H1 (cell line): Measurements from ENCODE around the gene RABEP1. TPM values are rescaled to one million over a fixed set of nuclear protein-coding genes. Genes with fewer than 3 reads are reported as not detected.
A peak's percentile ranks its signal among the peaks of the same experiment; 100 is the strongest.

Experiments
- BCL11A ChIP-seq, 2 experiments: IDR thresholded peaks; one replicate each; pipeline ENCODE4 v1.6.1; 2011; ENCODE audit warnings: low read depth in 2 of 2, low read length in 2 of 2, mild to moderate bottlenecking in 2 of 2
- CEBPB ChIP-seq: IDR thresholded peaks from 2 replicates; pipeline ENCODE4 v1.6.1; 2012; ENCODE audit warnings: low read depth, low read length
- CHD2 ChIP-seq: IDR thresholded peaks from 2 replicates; pipeline ENCODE4 v1.6.1; 2012; ENCODE audit warnings: low read length, improper control_type of control experiment
- CREB1 ChIP-seq: IDR thresholded peaks from 2 replicates; pipeline ENCODE4 v1.6.1; 2012; ENCODE audit warnings: inconsistent platforms
- EP300 ChIP-seq, 2 experiments: IDR thresholded peaks; 1 replicate in 1 of 2; 2 replicates in 1 of 2; pipeline ENCODE4 v1.6.1; 2011 to 2012; ENCODE audit warnings: low read depth in 2 of 2, low read length in 2 of 2, mild to moderate bottlenecking in 2 of 2, borderline replicate concordance in 1 of 2, inconsistent platforms in 1 of 2, moderate library complexity in 1 of 2
- GTF2F1 ChIP-seq: IDR thresholded peaks from 2 replicates; pipeline ENCODE4 v1.6.1; 2012; ENCODE audit warnings: low read depth, low read length, improper control_type of control experiment, borderline replicate concordance
- HDAC6 ChIP-seq: IDR thresholded peaks from one replicate; pipeline ENCODE4 v1.7.1; 2012; ENCODE audit warnings: low read depth, mild to moderate bottlenecking, inconsistent platforms, low read length, moderate library complexity
- JUN ChIP-seq: IDR thresholded peaks from 2 replicates; pipeline ENCODE4 v1.6.1; 2011; ENCODE audit warnings: low read depth, mild to moderate bottlenecking, improper control_type of control experiment, low read length
- PHF8 ChIP-seq: fragments of 200-600 bp; sonication (generic); conservative IDR thresholded peaks from 2 replicates; pipeline ENCODE4 v1.7.1; 2012; ENCODE audit warnings: low read depth, mild to moderate bottlenecking, inconsistent platforms, low read length, moderate library complexity
- POLR2A ChIP-seq, 2 experiments: IDR thresholded peaks; 1 replicate in 1 of 2; 2 replicates in 1 of 2; pipeline ENCODE4 v1.6.1; 2011; ENCODE audit warnings: low read depth in 2 of 2, low read length in 2 of 2, mild to moderate bottlenecking in 2 of 2; ENCODE audit errors: control extremely low read depth in 1 of 2
- POLR2AphosphoS5 ChIP-seq: IDR thresholded peaks from 2 replicates; pipeline ENCODE4 v1.6.1; 2011; ENCODE audit warnings: low read depth, low read length
- RBBP5 ChIP-seq: IDR thresholded peaks from 2 replicates; pipeline ENCODE4 v1.7.1; 2012; ENCODE audit warnings: low read depth, mild to moderate bottlenecking, inconsistent platforms, low read length, moderate library complexity, borderline replicate concordance
- SP1 ChIP-seq: IDR thresholded peaks from 2 replicates; pipeline ENCODE4 v1.6.1; 2011; ENCODE audit warnings: low read depth, low read length
- SP2 ChIP-seq: IDR thresholded peaks from 2 replicates; pipeline ENCODE4 v1.6.1; 2012; ENCODE audit warnings: mild to moderate bottlenecking, low read length, inconsistent platforms
- SRF ChIP-seq: IDR thresholded peaks from 2 replicates; pipeline ENCODE4 v1.6.1; 2011; ENCODE audit warnings: mild to moderate bottlenecking, low read depth, low read length, moderate library complexity
- TAF7 ChIP-seq: optimal IDR thresholded peaks from 2 replicates; pipeline ENCODE3; 2011; ENCODE audit warnings: low read depth, mild to moderate bottlenecking, inconsistent platforms, low read length, moderate library complexity, borderline replicate concordance
- TBP ChIP-seq: IDR thresholded peaks from 2 replicates; pipeline ENCODE4 v1.6.1; 2011; ENCODE audit warnings: low read depth, low read length, improper control_type of control experiment
- YY1 ChIP-seq: IDR thresholded peaks from 2 replicates; pipeline ENCODE4 v1.6.1; 2011; ENCODE audit warnings: low read depth, mild to moderate bottlenecking, low read length
- polyA plus RNA-seq, 7 experiments: library from polyadenylated mRNA; depleted of rRNA in 3 of 7; stranded (reverse) in 5 of 7; unstranded in 2 of 7; fragments of >200 nt in 5 of 7; fragments of 200-250 nt in 2 of 7; gene quantifications; 1 replicate in 5 of 7; 2 replicates in 1 of 7; 4 replicates in 1 of 7; pipeline versions ENCODE4 v1.2.1 to v1.2.3, GENCODE V29; 2011 to 2013; ENCODE audit warnings: missing spikeins in 2 of 7, mixed read lengths in 2 of 7
- total RNA-seq: library from RNA; stranded (reverse); fragmentation: NEBNext Ultra II Directional; extraction: Animal tissue kit (Norgen Biotek cat#: 25700); gene quantifications from 2 replicates; pipeline ENCODE4 v1.2.1, GENCODE V29; 2021
- TF ChIP-seq, protein P1 (sequence below): IDR thresholded peaks from 2 replicates; pipeline ENCODE4 v1.6.1; 2011; ENCODE audit warnings: low read length, improper control_type of control experiment
- TF ChIP-seq, protein P2 (sequence below): IDR thresholded peaks from 2 replicates; pipeline ENCODE4 v1.6.1; 2012; ENCODE audit warnings: inconsistent platforms
- TF ChIP-seq, protein P3 (sequence below): IDR thresholded peaks from 2 replicates; pipeline ENCODE4 v1.6.1; 2011; ENCODE audit warnings: low read depth, mild to moderate bottlenecking, low read length; ENCODE audit not compliant: insufficient read depth

RABEP1 gene
- total and polyA plus RNA-seq, 2 of the 8 experiments (the other 6 are each of a cell fraction or from before 2014, with no cell fraction given) = 8.5 to 52.3 TPM

DNA sequence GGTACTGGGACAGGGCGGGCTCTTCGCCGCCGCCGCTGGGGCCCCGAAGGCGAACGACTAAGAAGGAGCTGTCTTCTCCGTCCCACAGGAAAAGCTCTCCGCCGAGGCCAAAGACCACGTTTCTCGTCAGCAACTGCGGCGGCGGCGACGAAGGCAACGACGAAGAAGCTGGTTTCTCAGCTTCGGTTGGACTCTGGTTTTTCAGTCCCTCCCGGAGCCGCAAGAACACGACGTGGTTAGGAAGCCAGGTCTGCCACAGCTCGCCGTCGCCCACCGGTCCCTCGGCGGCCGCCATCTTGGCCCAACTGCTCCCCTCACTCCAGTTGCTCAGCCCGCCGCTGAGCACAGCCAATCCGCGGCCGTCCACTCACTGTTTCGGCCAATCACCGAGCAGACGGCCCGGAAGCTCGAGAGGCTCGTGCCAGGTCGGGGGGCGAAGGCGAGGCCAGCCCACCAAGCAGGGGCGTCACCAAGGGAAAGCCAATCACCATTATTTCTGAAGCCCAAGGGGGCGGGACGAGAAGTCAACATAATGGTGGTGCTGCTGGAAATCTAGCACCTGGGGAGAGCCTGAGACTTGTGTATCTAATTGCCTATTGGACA lies 137.4 kb downstream of the RABEP1 start, which contains the start of gene NUP88 (continued):
- no peak for TF ChIP-seq EP300 (IDR thresholded peaks at IDR 0.05; ENCODE audit: borderline replicate concordance in 1 of 2, low read depth in 2 of 2, low read length in 2 of 2)
- TF ChIP-seq, protein P1, sequence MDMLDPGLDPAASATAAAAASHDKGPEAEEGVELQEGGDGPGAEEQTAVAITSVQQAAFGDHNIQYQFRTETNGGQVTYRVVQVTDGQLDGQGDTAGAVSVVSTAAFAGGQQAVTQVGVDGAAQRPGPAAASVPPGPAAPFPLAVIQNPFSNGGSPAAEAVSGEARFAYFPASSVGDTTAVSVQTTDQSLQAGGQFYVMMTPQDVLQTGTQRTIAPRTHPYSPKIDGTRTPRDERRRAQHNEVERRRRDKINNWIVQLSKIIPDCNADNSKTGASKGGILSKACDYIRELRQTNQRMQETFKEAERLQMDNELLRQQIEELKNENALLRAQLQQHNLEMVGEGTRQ = no peak
- TF ChIP-seq TBP = peak; percentile 83
- TF ChIP-seq RBBP5 = peak; percentile 34
- peak; percentile 55 for TF ChIP-seq CREB1
- no peak for TF ChIP-seq CEBPB
- peak; percentile 66 for TF ChIP-seq CHD2
- peak; percentile 74; the same call in 1 of the 2 replicates for TF ChIP-seq SP1
- no peak for TF ChIP-seq BCL11A (IDR thresholded peaks at IDR 0.05; ENCODE audit: low read depth in 2 of 2, low read length in 2 of 2)
- 0 out of 2 replicates have a peak, but pooled peaks have one; percentile 8 for TF ChIP-seq SP2
- no peak for TF ChIP-seq HDAC6
- no peak for TF ChIP-seq SRF
- peak; percentile 43 for TF ChIP-seq TAF7
- TF ChIP-seq, protein P2, sequence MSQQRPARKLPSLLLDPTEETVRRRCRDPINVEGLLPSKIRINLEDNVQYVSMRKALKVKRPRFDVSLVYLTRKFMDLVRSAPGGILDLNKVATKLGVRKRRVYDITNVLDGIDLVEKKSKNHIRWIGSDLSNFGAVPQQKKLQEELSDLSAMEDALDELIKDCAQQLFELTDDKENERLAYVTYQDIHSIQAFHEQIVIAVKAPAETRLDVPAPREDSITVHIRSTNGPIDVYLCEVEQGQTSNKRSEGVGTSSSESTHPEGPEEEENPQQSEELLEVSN = peak; percentile 63
- TF ChIP-seq YY1 = peak; percentile 96
- peak; percentile 67 to 94 for TF ChIP-seq POLR2A (IDR thresholded peaks at IDR 0.05; ENCODE audit: control extremely low read depth in 1 of 2, low read depth in 2 of 2, low read length in 2 of 2)
- peak; percentile 97 for TF ChIP-seq PHF8
- no peak for TF ChIP-seq GTF2F1
- TF ChIP-seq, protein P3, sequence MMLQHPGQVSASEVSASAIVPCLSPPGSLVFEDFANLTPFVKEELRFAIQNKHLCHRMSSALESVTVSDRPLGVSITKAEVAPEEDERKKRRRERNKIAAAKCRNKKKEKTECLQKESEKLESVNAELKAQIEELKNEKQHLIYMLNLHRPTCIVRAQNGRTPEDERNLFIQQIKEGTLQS = no peak
- peak; percentile 88 for TF ChIP-seq POLR2AphosphoS5
- no peak for TF ChIP-seq JUN
